Activated T-helper 1 cell treated with Interleukin-2 at 50 U/mL for 16 hours (primary cell): ENCODE results near the gene ETS2.
A peak's percentile ranks its signal among the peaks of the same experiment; 100 is the strongest.

Source experiments
- DNase-seq: peaks from one replicate; pipeline ENCODE4 v3.0.0-alpha.2; 2020; ENCODE audit warnings: low read depth

Gene ETS2

GRCh38 chr21:38805328-38806152 lies at the start of gene ETS2:
TSS of gene ETS2 (plus strand) at chr21:38805929. CDS start at chr21:38810035, 4,106 bp downstream.
- peak; percentile 49 for DNase-seq

- DNase-seq = no peak
Observed at GRCh38 chr21:38756746-38757145, 49.0 kb upstream of the ETS2 start.

GRCh38 chr21:38758501-38759214 lies 47.1 kb upstream of the ETS2 start:
- DNase-seq = no peak

- DNase-seq = no peak
Observed at GRCh38 chr21:38759413-38759812, 46.3 kb upstream of the ETS2 start.

GRCh38 chr21:38760017-38760761 lies 45.5 kb upstream of the ETS2 start:
- no peak for DNase-seq

- DNase-seq = no peak
Observed at GRCh38 chr21:38760762-38761155, 45.0 kb upstream of the ETS2 start.

GRCh38 chr21:38761531-38761930 lies 44.2 kb upstream of the ETS2 start:
- no peak for DNase-seq

GRCh38 chr21:38765056-38765455 lies 40.7 kb upstream of the ETS2 start:
- DNase-seq = no peak

GRCh38 chr21:38766987-38767722 lies 38.6 kb upstream of the ETS2 start:
- peak; percentile 10 for DNase-seq

- DNase-seq = no peak
Observed at GRCh38 chr21:38768471-38769063, 37.2 kb upstream of the ETS2 start.

- DNase-seq = no peak
Observed at GRCh38 chr21:38769191-38769780, 36.4 kb upstream of the ETS2 start.

GRCh38 chr21:38770660-38771059 lies 35.1 kb upstream of the ETS2 start:
- DNase-seq = no peak

- DNase-seq = no peak
Observed at GRCh38 chr21:38771536-38771935, 34.2 kb upstream of the ETS2 start.

- DNase-seq = no peak
Observed at GRCh38 chr21:38772646-38773045, 33.1 kb upstream of the ETS2 start.

- no peak for DNase-seq
Observed at GRCh38 chr21:38773099-38774061, 32.3 kb upstream of the ETS2 start.

GRCh38 chr21:38774152-38774551 lies 31.6 kb upstream of the ETS2 start:
- DNase-seq = no peak

- no peak for DNase-seq
Observed at GRCh38 chr21:38774586-38775285, 31.0 kb upstream of the ETS2 start.

GRCh38 chr21:38775733-38776132 lies 30.0 kb upstream of the ETS2 start:
- DNase-seq = no peak

- DNase-seq = no peak
Observed at GRCh38 chr21:38777015-38777414, 28.7 kb upstream of the ETS2 start.
